GM12872 (cell line): Measurements from ENCODE around the gene RAB6B.

Source experiments
- TF ChIP-seq, protein P1 (sequence below): IDR thresholded peaks from 3 replicates; pipeline ENCODE4 v1.5.1; 2011; ENCODE audit warnings: low read depth, mild to moderate bottlenecking, low read length, moderate library complexity; ENCODE audit not compliant: insufficient read depth

The RAB6B gene

DNA sequence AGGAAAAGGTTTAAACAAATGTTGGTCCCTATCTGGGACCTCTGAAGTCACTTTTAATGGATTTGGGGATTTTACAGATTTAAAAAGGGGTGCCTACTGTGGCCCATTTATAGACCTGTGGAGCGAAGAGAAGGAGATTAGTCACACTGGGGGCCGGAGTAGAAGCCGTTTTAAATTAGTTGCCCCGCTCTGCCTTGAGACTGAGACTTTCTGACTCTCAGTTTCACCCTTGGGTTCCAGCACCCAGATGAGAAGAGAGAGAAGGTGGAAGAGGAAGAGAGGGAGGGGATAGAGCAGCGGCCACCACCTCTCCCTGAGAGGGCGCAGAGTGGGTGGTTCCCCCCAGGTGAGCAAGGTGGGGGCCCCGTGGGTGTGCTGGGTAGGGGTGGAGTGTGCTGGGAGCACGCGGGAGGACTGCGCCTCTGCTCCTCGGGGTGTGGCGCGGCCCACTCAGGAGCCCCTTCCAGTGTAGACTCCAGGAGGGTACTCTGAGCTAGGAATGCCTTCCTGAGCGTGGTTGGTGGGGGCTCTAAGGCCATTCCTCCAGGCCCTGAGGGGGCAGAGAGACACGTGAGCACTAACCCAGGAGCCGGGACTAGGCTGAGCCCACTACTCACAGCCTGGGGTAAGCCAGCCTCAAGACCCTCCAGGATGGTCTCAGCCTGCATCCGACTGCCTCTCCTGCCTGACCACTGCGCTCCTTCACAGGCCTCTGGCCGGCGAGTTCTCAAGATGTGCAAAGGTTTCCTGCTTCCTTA, 32.6 kb upstream of the RAB6B start:
- TF ChIP-seq, protein P1, sequence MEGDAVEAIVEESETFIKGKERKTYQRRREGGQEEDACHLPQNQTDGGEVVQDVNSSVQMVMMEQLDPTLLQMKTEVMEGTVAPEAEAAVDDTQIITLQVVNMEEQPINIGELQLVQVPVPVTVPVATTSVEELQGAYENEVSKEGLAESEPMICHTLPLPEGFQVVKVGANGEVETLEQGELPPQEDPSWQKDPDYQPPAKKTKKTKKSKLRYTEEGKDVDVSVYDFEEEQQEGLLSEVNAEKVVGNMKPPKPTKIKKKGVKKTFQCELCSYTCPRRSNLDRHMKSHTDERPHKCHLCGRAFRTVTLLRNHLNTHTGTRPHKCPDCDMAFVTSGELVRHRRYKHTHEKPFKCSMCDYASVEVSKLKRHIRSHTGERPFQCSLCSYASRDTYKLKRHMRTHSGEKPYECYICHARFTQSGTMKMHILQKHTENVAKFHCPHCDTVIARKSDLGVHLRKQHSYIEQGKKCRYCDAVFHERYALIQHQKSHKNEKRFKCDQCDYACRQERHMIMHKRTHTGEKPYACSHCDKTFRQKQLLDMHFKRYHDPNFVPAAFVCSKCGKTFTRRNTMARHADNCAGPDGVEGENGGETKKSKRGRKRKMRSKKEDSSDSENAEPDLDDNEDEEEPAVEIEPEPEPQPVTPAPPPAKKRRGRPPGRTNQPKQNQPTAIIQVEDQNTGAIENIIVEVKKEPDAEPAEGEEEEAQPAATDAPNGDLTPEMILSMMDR: no peak

- TF ChIP-seq, protein P1: peak; percentile 69
Measured at GRCh38 chr3:133927540-133928066, 31.9 kb upstream of the RAB6B start.

DNA sequence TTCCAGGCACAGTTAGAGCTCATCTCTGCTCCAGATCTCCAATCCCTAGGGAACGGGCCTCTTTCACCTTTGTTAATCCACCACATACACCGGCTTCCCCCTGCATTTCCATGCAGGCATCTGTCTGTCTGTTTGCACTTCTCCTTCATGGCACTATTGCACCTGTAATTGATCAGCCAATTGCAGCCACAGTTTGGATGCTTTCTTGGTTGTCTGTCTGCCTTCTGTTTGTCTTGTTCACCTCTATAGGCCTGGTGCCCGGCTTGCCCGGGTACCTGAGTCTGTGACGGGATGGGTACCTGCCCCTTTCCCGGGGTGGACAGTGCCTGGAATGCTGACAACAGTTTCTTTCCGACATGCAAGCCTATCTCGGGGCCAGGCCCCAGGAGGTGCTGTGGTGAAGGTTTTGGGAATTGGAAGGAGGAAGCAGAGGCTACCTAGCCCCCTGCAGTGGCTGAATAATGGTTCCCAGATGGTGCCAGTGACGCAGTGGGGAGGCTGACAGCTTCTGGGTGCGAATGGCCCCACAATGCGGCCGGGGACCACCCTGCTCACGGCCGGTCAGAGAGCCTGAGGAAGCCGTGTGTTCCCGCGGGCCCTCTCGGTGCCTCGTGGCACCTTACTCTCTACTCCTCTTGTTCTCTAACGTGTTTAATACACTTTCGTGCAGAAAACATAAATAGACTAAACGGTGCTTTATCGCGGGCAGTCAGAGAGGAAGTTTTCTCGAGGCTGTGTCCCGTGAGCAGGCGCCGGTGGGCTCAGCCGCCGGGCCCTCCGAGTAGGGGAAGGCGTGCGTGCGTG, 31.3 kb upstream of the RAB6B start:
- TF ChIP-seq, protein P1: no peak

GRCh38 chr3:133925960-133926735, 30.5 kb upstream of the RAB6B start:
- TF ChIP-seq, protein P1: no peak

- TF ChIP-seq, protein P1: no peak
Measured at GRCh38 chr3:133924041-133924440, 28.4 kb upstream of the RAB6B start.

DNA sequence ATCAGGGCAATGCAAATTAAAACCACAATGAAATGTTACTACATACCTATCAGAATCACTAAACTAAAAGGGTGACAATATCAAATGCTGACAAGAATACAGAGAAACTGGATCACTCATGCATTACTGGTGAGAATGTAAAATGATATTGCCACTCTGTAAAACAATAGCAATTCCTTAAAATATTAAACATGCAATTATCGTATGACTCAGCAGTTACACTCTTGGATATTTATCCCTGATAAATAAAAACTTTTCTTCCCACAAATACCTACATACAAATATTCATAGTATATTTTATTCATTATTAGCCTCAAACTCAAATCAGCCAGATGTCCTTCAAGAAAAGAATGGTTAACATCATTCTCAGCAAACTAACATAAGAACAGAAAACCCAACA, 25.9 kb upstream of the RAB6B start:
- TF ChIP-seq, protein P1: no peak

DNA sequence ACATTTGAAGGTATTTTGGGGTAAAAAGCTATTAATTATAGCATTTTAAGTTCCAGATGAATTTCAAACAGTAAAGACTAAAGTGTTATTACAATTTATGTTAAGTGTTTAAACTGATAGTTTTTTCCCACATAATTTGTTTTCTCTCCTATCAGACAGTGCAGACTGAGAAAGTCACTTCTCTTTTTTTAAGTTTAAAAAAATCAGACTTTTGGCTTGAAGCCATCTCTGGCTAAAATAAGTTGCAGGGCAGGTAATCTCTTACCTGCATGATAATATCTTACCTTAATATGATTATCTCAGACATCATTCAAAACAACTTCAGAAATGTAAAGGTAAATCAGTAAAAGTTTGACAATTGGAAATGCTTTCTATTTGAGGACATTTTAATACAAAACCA, 21.5 kb upstream of the RAB6B start:
- TF ChIP-seq, protein P1: no peak
